H9 (cell line): ENCODE data around the gene ITSN1. TPM values are rescaled to one million over a fixed set of nuclear protein-coding genes. Genes with fewer than 3 reads are reported as not detected.
A peak's percentile ranks its signal among the peaks of the same experiment; 100 is the strongest.

Source experiments
- DNase-seq: peaks from one replicate; pipeline ENCODE4 v3.0.0-alpha.2; 2017
- H2AFZ ChIP-seq: one replicate; pipeline ENCODE4 v1.6.1; 2013; ENCODE audit warnings: mild to moderate bottlenecking, low read length, control low read depth, moderate library complexity
- H2AK5ac ChIP-seq: 2 replicates; pipeline ENCODE4 v1.6.1; 2013; ENCODE audit warnings: low read length, control low read depth, mixed read lengths; ENCODE audit not compliant: insufficient read length
- H2BK120ac ChIP-seq: one replicate; pipeline ENCODE4 v1.6.1; 2013; ENCODE audit warnings: low read depth, mild to moderate bottlenecking, low read length, control low read depth, inconsistent platforms; ENCODE audit not compliant: poor library complexity, severe bottlenecking
- H2BK12ac ChIP-seq: 2 replicates; pipeline ENCODE4 v1.6.1; 2013; ENCODE audit warnings: low read length, control low read depth, mixed read lengths, low read depth; ENCODE audit not compliant: insufficient read length
- H2BK15ac ChIP-seq: 2 replicates; pipeline ENCODE4 v1.6.1; 2013; ENCODE audit warnings: low read depth, low read length, control low read depth
- H2BK20ac ChIP-seq: one replicate; pipeline ENCODE4 v1.6.1; 2013; ENCODE audit warnings: low read depth, mild to moderate bottlenecking, low read length, control low read depth, inconsistent platforms; ENCODE audit not compliant: poor library complexity, severe bottlenecking
- H2BK5ac ChIP-seq: 2 replicates; pipeline ENCODE4 v1.6.1; 2013; ENCODE audit warnings: low read length, control low read depth, mixed read lengths; ENCODE audit not compliant: insufficient read length
- H3K14ac ChIP-seq: 2 replicates; pipeline ENCODE4 v1.6.1; 2013; ENCODE audit warnings: low read length, control low read depth; ENCODE audit not compliant: insufficient read depth
- H3K18ac ChIP-seq: 2 replicates; pipeline ENCODE4 v1.6.1; 2013; ENCODE audit warnings: low read depth, mild to moderate bottlenecking, mixed read lengths, low read length, control low read depth; ENCODE audit not compliant: insufficient read length
- H3K23ac ChIP-seq: 2 replicates; pipeline ENCODE4 v1.6.1; 2013; ENCODE audit warnings: low read length, control low read depth, mixed read lengths, low read depth; ENCODE audit not compliant: insufficient read length
- H3K23me2 ChIP-seq: 2 replicates; pipeline ENCODE4 v1.6.1; 2013; ENCODE audit warnings: low read depth, mild to moderate bottlenecking, mixed read lengths, low read length, control low read depth; ENCODE audit not compliant: insufficient read length, poor library complexity, severe bottlenecking
- H3K27ac ChIP-seq: 2 replicates; pipeline ENCODE4 v1.5.1; 2013; ENCODE audit warnings: low read length, control low read depth, mixed read lengths, low read depth; ENCODE audit not compliant: insufficient read length
- H3K27me3 ChIP-seq: 2 replicates; pipeline ENCODE4 v1.6.1; 2013; ENCODE audit warnings: low read length, control low read depth, inconsistent platforms; ENCODE audit not compliant: insufficient read depth
- H3K4ac ChIP-seq: 2 replicates; pipeline ENCODE4 v1.6.1; 2013; ENCODE audit warnings: low read depth, mild to moderate bottlenecking, control low read depth, inconsistent platforms, low read length, moderate library complexity
- H3K4me1 ChIP-seq: 2 replicates; pipeline ENCODE4 v1.6.1; 2013; ENCODE audit warnings: low read length, control low read depth, inconsistent platforms; ENCODE audit not compliant: insufficient read depth
- H3K4me2 ChIP-seq: 2 replicates; pipeline ENCODE4 v1.6.1; 2013; ENCODE audit warnings: low read length, control low read depth, mixed read lengths; ENCODE audit not compliant: insufficient read length, insufficient read depth
- H3K56ac ChIP-seq: 2 replicates; pipeline ENCODE4 v1.6.1; 2013; ENCODE audit warnings: low read depth, mild to moderate bottlenecking, mixed read lengths, low read length, control low read depth; ENCODE audit not compliant: insufficient read length
- H3K79me1 ChIP-seq: 2 replicates; pipeline ENCODE4 v1.6.1; 2013; ENCODE audit warnings: low read depth, mild to moderate bottlenecking, moderate library complexity, low read length, control low read depth, inconsistent platforms; ENCODE audit not compliant: insufficient read depth, poor library complexity, severe bottlenecking
- H3K79me2 ChIP-seq: 2 replicates; pipeline ENCODE4 v1.6.1; 2013; ENCODE audit warnings: low read length, control low read depth, inconsistent platforms; ENCODE audit not compliant: insufficient read depth
- H3K9ac ChIP-seq: 2 replicates; pipeline ENCODE4 v1.6.1; 2013; ENCODE audit warnings: low read length, control low read depth, mixed read lengths; ENCODE audit not compliant: insufficient read length; ENCODE audit errors: extremely low read depth
- H3K9me3 ChIP-seq: one replicate; pipeline ENCODE4 v1.6.1; 2013; ENCODE audit warnings: low read depth, low read length, inconsistent platforms; ENCODE audit not compliant: control insufficient read depth
- H3T11ph ChIP-seq: one replicate; pipeline ENCODE4 v1.6.1; 2013; ENCODE audit warnings: mild to moderate bottlenecking, low read length, control low read depth, inconsistent platforms
- H4K20me1 ChIP-seq: one replicate; pipeline ENCODE4 v1.6.1; 2013; ENCODE audit not compliant: control insufficient read depth, insufficient read length, insufficient read depth
- H4K5ac ChIP-seq: 2 replicates; pipeline ENCODE4 v1.6.1; 2013; ENCODE audit warnings: low read depth, mild to moderate bottlenecking, mixed read lengths, low read length, control low read depth; ENCODE audit not compliant: insufficient read length
- H4K8ac ChIP-seq: replicated peaks from 2 replicates; pipeline ENCODE4 v1.6.1; 2013; ENCODE audit warnings: low read length, control low read depth, mixed read lengths, low read depth; ENCODE audit not compliant: insufficient read length
- H4K91ac ChIP-seq: 2 replicates; pipeline ENCODE4 v1.6.1; 2013; ENCODE audit warnings: low read depth, mild to moderate bottlenecking, moderate library complexity, mixed read lengths, low read length, control low read depth; ENCODE audit not compliant: insufficient read length
- H3K27ac Mint-ChIP-seq, 3 experiments: 2 replicates in 2 of 3; 3 replicates in 1 of 3; pipeline ENCODE4 v1.8.0; 2020 to 2021; ENCODE audit warnings: mixed read lengths in 3 of 3, mild to moderate bottlenecking in 1 of 3, moderate library complexity in 1 of 3
- H3K27me3 Mint-ChIP-seq: 2 replicates; pipeline ENCODE4 v1.8.0; 2021; ENCODE audit warnings: low read depth, mild to moderate bottlenecking, moderate library complexity, mixed read lengths
- H3K36me3 Mint-ChIP-seq, 3 experiments: 2 replicates in 2 of 3; 3 replicates in 1 of 3; pipeline ENCODE4 v1.8.0; 2020 to 2021; ENCODE audit warnings: low read depth in 3 of 3, mixed read lengths in 3 of 3; ENCODE audit not compliant: insufficient read depth in 1 of 3
- H3K4me1 Mint-ChIP-seq, 2 experiments: 2 replicates each; pipeline ENCODE4 v1.8.0; 2020; ENCODE audit warnings: mixed read lengths in 2 of 2
- H3K4me3 Mint-ChIP-seq, 2 experiments: 2 replicates in 1 of 2; 3 replicates in 1 of 2; pipeline ENCODE4 v1.8.0; 2020 to 2021; ENCODE audit warnings: mild to moderate bottlenecking in 2 of 2, mixed read lengths in 2 of 2, moderate library complexity in 1 of 2
- H3K9me3 Mint-ChIP-seq, 2 experiments: 2 replicates in 1 of 2; 3 replicates in 1 of 2; pipeline ENCODE4 v1.8.0; 2020; ENCODE audit warnings: mild to moderate bottlenecking in 2 of 2, mixed read lengths in 2 of 2, moderate library complexity in 1 of 2
- WGBS: extraction: QIAGEN DNeasy Blood & Tissue Kit; methylation state at CpG from one replicate; pipeline ENCODE4 v1.1.7; 2013; ENCODE audit warnings: missing lambda C conversion rate, low lambda C conversion rate, mixed read lengths; ENCODE audit not compliant: insufficient read length; ENCODE audit errors: extremely low coverage; 5-methylcytosine and 5-hydroxymethylcytosine counted together
- total RNA-seq: library from RNA; stranded (reverse); gene quantifications from 2 replicates; pipeline ENCODE4 v1.2.1, GENCODE V29; 2021
- TF ChIP-seq, protein P1 (sequence below): fragments of 200-600 bp; sonication (generic); conservative IDR thresholded peaks from 3 replicates; pipeline ENCODE4 v1.8.0; 2021; ENCODE audit warnings: antibody characterized with exemption, mild to moderate bottlenecking

The ITSN1 gene
- total RNA-seq, 1 experiment from 2014 or later: 94.2 TPM

DNA sequence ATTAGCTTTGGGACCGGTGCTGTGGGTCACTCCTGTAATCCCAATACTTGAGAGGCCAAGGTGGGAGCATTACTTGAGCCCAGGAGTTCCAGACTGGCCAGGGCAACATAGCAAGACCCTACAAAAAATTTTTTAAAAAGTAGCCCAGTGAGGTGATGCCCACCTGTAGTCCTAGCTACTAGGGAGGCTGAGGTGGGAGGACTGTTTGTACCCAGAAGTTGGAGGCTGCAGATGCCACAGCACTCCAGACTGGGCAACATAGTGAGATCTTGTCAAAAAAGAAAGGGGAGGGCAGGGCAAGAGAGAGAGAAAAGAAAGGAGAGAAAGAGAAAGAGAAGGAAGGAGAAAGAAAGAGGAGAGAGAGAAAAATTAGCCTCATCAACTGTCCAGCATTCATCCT, 6.3 kb downstream of the ITSN1 start:
- H3K9me3 Mint-ChIP-seq: no peaks in the 10 kb centered on the region
- H4K8ac ChIP-seq: no peak overlapping the region
- peaks cover 61 to 66% of the 10 kb centered on the region in 2 experiments for H3K4me1 Mint-ChIP-seq

More for the DNA sequence above, 6.3 kb downstream of the ITSN1 start:
- no peak overlapping the region for H3T11ph ChIP-seq
- H2BK12ac ChIP-seq: no peak overlapping the region
- TF ChIP-seq, protein P1, sequence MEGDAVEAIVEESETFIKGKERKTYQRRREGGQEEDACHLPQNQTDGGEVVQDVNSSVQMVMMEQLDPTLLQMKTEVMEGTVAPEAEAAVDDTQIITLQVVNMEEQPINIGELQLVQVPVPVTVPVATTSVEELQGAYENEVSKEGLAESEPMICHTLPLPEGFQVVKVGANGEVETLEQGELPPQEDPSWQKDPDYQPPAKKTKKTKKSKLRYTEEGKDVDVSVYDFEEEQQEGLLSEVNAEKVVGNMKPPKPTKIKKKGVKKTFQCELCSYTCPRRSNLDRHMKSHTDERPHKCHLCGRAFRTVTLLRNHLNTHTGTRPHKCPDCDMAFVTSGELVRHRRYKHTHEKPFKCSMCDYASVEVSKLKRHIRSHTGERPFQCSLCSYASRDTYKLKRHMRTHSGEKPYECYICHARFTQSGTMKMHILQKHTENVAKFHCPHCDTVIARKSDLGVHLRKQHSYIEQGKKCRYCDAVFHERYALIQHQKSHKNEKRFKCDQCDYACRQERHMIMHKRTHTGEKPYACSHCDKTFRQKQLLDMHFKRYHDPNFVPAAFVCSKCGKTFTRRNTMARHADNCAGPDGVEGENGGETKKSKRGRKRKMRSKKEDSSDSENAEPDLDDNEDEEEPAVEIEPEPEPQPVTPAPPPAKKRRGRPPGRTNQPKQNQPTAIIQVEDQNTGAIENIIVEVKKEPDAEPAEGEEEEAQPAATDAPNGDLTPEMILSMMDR: no peak
- Mint-ChIP-seq H3K27me3 (no peaks in the 10 kb centered on the region), H3K4me3 (no peak overlapping the region), H3K27ac (peak overlapping the region in 1 of 3 experiments; percentile 45; a peak in 1 of 7 replicates), H3K36me3 (peaks cover 0 to 9% (median 2%) of the 10 kb centered on the region in 3 experiments; a peak in 4 of 7 replicates)
- no peak overlapping the region for H3K4ac ChIP-seq
- no peak overlapping the region for H4K5ac ChIP-seq
- no peak overlapping the region for H3K9ac ChIP-seq
- no peak overlapping the region for H2AFZ ChIP-seq
- H3K56ac ChIP-seq: no peak overlapping the region
- H4K20me1 ChIP-seq: no peaks in the 10 kb centered on the region
- no peak overlapping the region for H2BK5ac ChIP-seq
- H3K27ac ChIP-seq: no peak overlapping the region
- no peak overlapping the region for H2BK20ac ChIP-seq
- DNase-seq: no peak
- no peak overlapping the region for H2BK120ac ChIP-seq
- no peak overlapping the region for H3K18ac ChIP-seq
- no peak overlapping the region for H2BK15ac ChIP-seq
- peaks cover 6% of the 10 kb centered on the region for H3K79me1 ChIP-seq
- H3K27me3 ChIP-seq: no peaks in the 10 kb centered on the region
- no peak overlapping the region for H3K14ac ChIP-seq
- no CpG with 5 or more reads among the region's 1 CpG for WGBS
- H3K9me3 ChIP-seq: no peaks in the 10 kb centered on the region
- H3K4me2 ChIP-seq: no peak overlapping the region
- no peak overlapping the region for H2AK5ac ChIP-seq
- H3K23me2 ChIP-seq: peaks cover 4% of the 10 kb centered on the region
- H3K4me1 ChIP-seq: peaks cover 12% of the 10 kb centered on the region
- no peak overlapping the region for H4K91ac ChIP-seq
- no peak overlapping the region for H3K23ac ChIP-seq
- peaks cover 61% of the 10 kb centered on the region; the same call in 1 of the 2 replicates for H3K79me2 ChIP-seq
